Keratinocyte (primary cell): ENCODE results near the gene TYW3. TPM values are rescaled to one million over a fixed set of nuclear protein-coding genes. Genes with fewer than 3 reads are reported as not detected.

Source experiments
- DNase-seq: peaks from one replicate; pipeline ENCODE4 v3.0.0-alpha.2; 2011; ENCODE audit warnings: low read depth, missing footprints, low spot score
- FAIRE-seq: peaks from 2 replicates; lab custom pipeline; 2011; peaks lifted over from hg19 to GRCh38; lab: Jason Lieb, UNC
- H2AFZ ChIP-seq: 2 replicates; pipeline ENCODE4 v1.6.0; 2012; ENCODE audit warnings: low read length, control low read depth, inconsistent platforms; ENCODE audit not compliant: control insufficient read depth
- H3K27ac ChIP-seq: 2 replicates; pipeline ENCODE4 v1.5.1; 2011; ENCODE audit warnings: low read length; ENCODE audit not compliant: control insufficient read depth, insufficient read depth
- H3K27me3 ChIP-seq: 3 replicates; pipeline ENCODE4 v1.6.0; 2011; ENCODE audit warnings: low read length; ENCODE audit not compliant: control insufficient read depth, insufficient read depth; ENCODE audit errors: extremely low read depth
- H3K36me3 ChIP-seq, 2 experiments: 2 replicates in 1 of 2; 3 replicates in 1 of 2; pipeline ENCODE4 v1.5.1; 2011; ENCODE audit warnings: low read length in 2 of 2, mild to moderate bottlenecking in 1 of 2; ENCODE audit not compliant: control insufficient read depth in 2 of 2, insufficient read depth in 2 of 2; ENCODE audit errors: extremely low read depth in 1 of 2
- H3K4me1 ChIP-seq: 3 replicates; pipeline ENCODE4 v1.5.1; 2011; ENCODE audit warnings: low read length; ENCODE audit not compliant: control insufficient read depth, insufficient read depth; ENCODE audit errors: extremely low read depth
- H3K4me2 ChIP-seq: 3 replicates; pipeline ENCODE4 v1.6.0; 2011; ENCODE audit warnings: low read depth, low read length; ENCODE audit not compliant: control insufficient read depth, insufficient read depth; ENCODE audit errors: extremely low read depth
- H3K4me3 ChIP-seq, 3 experiments: fragments of 200-600 bp in 1 of 3; sonication (generic) in 1 of 3; 2 replicates in 2 of 3; 3 replicates in 1 of 3; pipeline ENCODE4 v1.5.1; 2011 to 2016; ENCODE audit warnings: low read length in 3 of 3, mild to moderate bottlenecking in 3 of 3, control low read depth in 2 of 3, inconsistent platforms in 1 of 3, low read depth in 1 of 3, mixed read lengths in 1 of 3, mixed run types in 1 of 3, moderate library complexity in 1 of 3; ENCODE audit not compliant: control insufficient read depth in 2 of 3, insufficient read depth in 2 of 3; ENCODE audit errors: extremely low read depth in 1 of 3
- H3K79me2 ChIP-seq: 2 replicates; pipeline ENCODE4 v1.6.0; 2012; ENCODE audit warnings: low read length; ENCODE audit not compliant: control insufficient read depth, insufficient read depth
- H3K9ac ChIP-seq: 3 replicates; pipeline ENCODE4 v1.6.0; 2011; ENCODE audit warnings: low read length; ENCODE audit not compliant: control insufficient read depth, insufficient read depth; ENCODE audit errors: extremely low read depth
- H3K9me1 ChIP-seq: 3 replicates; pipeline ENCODE4 v1.6.0; 2011; ENCODE audit warnings: low read length; ENCODE audit not compliant: control insufficient read depth, insufficient read depth; ENCODE audit errors: extremely low read depth
- H3K9me3 ChIP-seq: 2 replicates; pipeline ENCODE4 v1.5.1; 2012; ENCODE audit warnings: low read depth, low read length; ENCODE audit not compliant: control insufficient read depth
- H4K20me1 ChIP-seq: 3 replicates; pipeline ENCODE4 v1.6.0; 2011; ENCODE audit warnings: low read length; ENCODE audit not compliant: control insufficient read depth, insufficient read depth; ENCODE audit errors: extremely low read depth
- EZH2 ChIP-seq: IDR thresholded peaks from one replicate; pipeline ENCODE4 v1.6.1; 2012; ENCODE audit warnings: inconsistent platforms, mild to moderate bottlenecking, low read length, moderate library complexity
- dilution Hi-C: fragments of 300-500 bp; cut with MboI; formaldehyde crosslinking; loops from one replicate; pipeline ENCODE4 v1.7.0; 2020; ENCODE audit warnings: low sequenced_read_pairs; ENCODE audit not compliant: extremely low pct_ligation_motif_present
- polyA plus RNA-seq, 5 experiments: library from polyadenylated mRNA; depleted of rRNA in 3 of 5; stranded (reverse) in 3 of 5; stranded (forward) in 1 of 5; unstranded in 1 of 5; fragments of >200 nt; gene quantifications; 1 replicate in 1 of 5; 2 replicates in 3 of 5; 3 replicates in 1 of 5; pipeline versions ENCODE4 v1.2.1 to v1.2.3, GENCODE V29; 2011 to 2012; ENCODE audit warnings: missing spikeins in 2 of 5, low read depth in 1 of 5, low replicate concordance in 1 of 5
- TF ChIP-seq, protein P1 (sequence below), 3 experiments: IDR thresholded peaks in 1 of 3; conservative IDR thresholded peaks in 1 of 3; optimal IDR thresholded peaks in 1 of 3; 2 replicates in 2 of 3; 3 replicates in 1 of 3; pipeline versions ENCODE3 to v1.5.1; 2011; ENCODE audit warnings: low read length in 3 of 3, mild to moderate bottlenecking in 3 of 3, moderate library complexity in 2 of 3, control low read depth in 1 of 3, inconsistent platforms in 1 of 3; ENCODE audit not compliant: insufficient read depth in 2 of 3; ENCODE audit errors: extremely low read depth in 1 of 3

Gene TYW3
- polyA plus RNA-seq, 1 donor (not counting 4 experiments of a cell fraction or from before 2014, with no cell fraction given): 25.9 TPM

GRCh38 chr1:74684301-74684700 is 48.7 kb upstream of the TYW3 start:
- FAIRE-seq: no peak
- dilution Hi-C loops: no loop called here
- DNase-seq: no peak
- no peaks in the 10 kb centered on the region for H3K9me3 ChIP-seq
- no peak overlapping the region for H2AFZ ChIP-seq
- H3K36me3 ChIP-seq: no peaks in the 10 kb centered on the region
- no peak overlapping the region for H3K9ac ChIP-seq
- no peak for TF ChIP-seq EZH2
- TF ChIP-seq, protein P1, sequence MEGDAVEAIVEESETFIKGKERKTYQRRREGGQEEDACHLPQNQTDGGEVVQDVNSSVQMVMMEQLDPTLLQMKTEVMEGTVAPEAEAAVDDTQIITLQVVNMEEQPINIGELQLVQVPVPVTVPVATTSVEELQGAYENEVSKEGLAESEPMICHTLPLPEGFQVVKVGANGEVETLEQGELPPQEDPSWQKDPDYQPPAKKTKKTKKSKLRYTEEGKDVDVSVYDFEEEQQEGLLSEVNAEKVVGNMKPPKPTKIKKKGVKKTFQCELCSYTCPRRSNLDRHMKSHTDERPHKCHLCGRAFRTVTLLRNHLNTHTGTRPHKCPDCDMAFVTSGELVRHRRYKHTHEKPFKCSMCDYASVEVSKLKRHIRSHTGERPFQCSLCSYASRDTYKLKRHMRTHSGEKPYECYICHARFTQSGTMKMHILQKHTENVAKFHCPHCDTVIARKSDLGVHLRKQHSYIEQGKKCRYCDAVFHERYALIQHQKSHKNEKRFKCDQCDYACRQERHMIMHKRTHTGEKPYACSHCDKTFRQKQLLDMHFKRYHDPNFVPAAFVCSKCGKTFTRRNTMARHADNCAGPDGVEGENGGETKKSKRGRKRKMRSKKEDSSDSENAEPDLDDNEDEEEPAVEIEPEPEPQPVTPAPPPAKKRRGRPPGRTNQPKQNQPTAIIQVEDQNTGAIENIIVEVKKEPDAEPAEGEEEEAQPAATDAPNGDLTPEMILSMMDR (optimal IDR thresholded peaks at IDR 0.05 in 1 of 3, IDR thresholded peaks at IDR 0.05 in 1 of 3, conservative IDR thresholded peaks at IDR 0.05 in 1 of 3; ENCODE audit: extremely low read depth in 1 of 3, insufficient read depth in 2 of 3, low read length in 3 of 3): no peak
- no peaks in the 10 kb centered on the region for H3K4me1 ChIP-seq
- H3K9me1 ChIP-seq: no peaks in the 10 kb centered on the region
- H3K27ac ChIP-seq: no peak overlapping the region
- H3K79me2 ChIP-seq: no peaks in the 10 kb centered on the region
- H3K4me2 ChIP-seq: no peak overlapping the region
- no peak overlapping the region for H3K4me3 ChIP-seq
- no peaks in the 10 kb centered on the region for H4K20me1 ChIP-seq
- H3K27me3 ChIP-seq: no peaks in the 10 kb centered on the region

GRCh38 chr1:74686928-74687327 is 46.0 kb upstream of the TYW3 start:
- FAIRE-seq (no peak), DNase-seq (no peak)
- Histone ChIP-seq H4K20me1 (no peaks in the 10 kb centered on the region), H3K27ac (no peak overlapping the region), H3K4me3 (no peak overlapping the region), H2AFZ (no peak overlapping the region), H3K4me2 (no peak overlapping the region), H3K27me3 (no peaks in the 10 kb centered on the region), H3K9me3 (no peaks in the 10 kb centered on the region), H3K9me1 (no peaks in the 10 kb centered on the region), H3K36me3 (no peaks in the 10 kb centered on the region), H3K79me2 (no peaks in the 10 kb centered on the region), H3K9ac (no peak overlapping the region), H3K4me1 (no peaks in the 10 kb centered on the region)
- TF ChIP-seq EZH2: no peak
- TF ChIP-seq, protein P1 (optimal IDR thresholded peaks at IDR 0.05 in 1 of 3, IDR thresholded peaks at IDR 0.05 in 1 of 3, conservative IDR thresholded peaks at IDR 0.05 in 1 of 3; ENCODE audit: extremely low read depth in 1 of 3, insufficient read depth in 2 of 3, low read length in 3 of 3): no peak
- dilution Hi-C loops: no loop called here
